HepG2 (cell line): ENCODE results near the gene ABHD17B. TPM values are rescaled to one million over a fixed set of nuclear protein-coding genes. Genes with fewer than 3 reads are reported as not detected.

Experiments used
- DNMT3B ChIP-seq: conservative IDR thresholded peaks from 2 replicates; pipeline ENCODE4 v1.6.1; 2016; ENCODE audit warnings: missing biosample characterization, control low read depth
- FOSL2 ChIP-seq: sonication (generic); formaldehyde crosslinking; IDR thresholded peaks from 2 replicates; pipeline ENCODE4 v1.4.0; 2020; ENCODE audit warnings: missing genetic modification reagents
- HNF4G ChIP-seq, 2 experiments: sonication (generic) in 1 of 2; formaldehyde crosslinking in 1 of 2; IDR thresholded peaks; 2 replicates each; pipeline versions ENCODE4 v1.4.0 to v1.6.1; 2011 to 2020; ENCODE audit warnings: borderline replicate concordance in 2 of 2, low read depth in 2 of 2, mild to moderate bottlenecking in 2 of 2, low read length in 1 of 2, missing genetic modification reagents in 1 of 2, moderate library complexity in 1 of 2
- KAT7 ChIP-seq: IDR thresholded peaks from 2 replicates; pipeline ENCODE4 v1.6.1; 2018; ENCODE audit warnings: borderline replicate concordance, missing compliant biosample characterization
- MAFG ChIP-seq: sonication (generic); formaldehyde crosslinking; IDR thresholded peaks from 2 replicates; pipeline ENCODE4 v1.5.1; 2020; ENCODE audit warnings: mild to moderate bottlenecking, missing genetic modification reagents
- PAF1 ChIP-seq: IDR thresholded peaks from 2 replicates; pipeline ENCODE4 v1.6.1; 2016; ENCODE audit warnings: missing genetic modification reagents, missing compliant biosample characterization
- POLR2G ChIP-seq: fragments of 200-400 bp; formaldehyde crosslinking; IDR thresholded peaks from 2 replicates; pipeline ENCODE4 v1.6.1; 2018; ENCODE audit warnings: mild to moderate bottlenecking, low read depth, low read length, moderate library complexity
- RCOR2 ChIP-seq: IDR thresholded peaks from 2 replicates; pipeline ENCODE4 v1.6.1; 2016; ENCODE audit warnings: missing biosample characterization, missing genetic modification reagents
- SNAPC2 ChIP-seq: sonication (generic); formaldehyde crosslinking; IDR thresholded peaks from 2 replicates; pipeline ENCODE4 v1.8.1; 2022; ENCODE audit warnings: mild to moderate bottlenecking, missing genetic modification reagents
- THAP11 ChIP-seq: IDR thresholded peaks from 2 replicates; pipeline ENCODE4 v1.6.1; 2016; ENCODE audit warnings: missing biosample characterization, missing genetic modification reagents
- TOPORS ChIP-seq: sonication (generic); formaldehyde crosslinking; IDR thresholded peaks from 2 replicates; pipeline ENCODE4 v1.8.0; 2023; ENCODE audit warnings: mild to moderate bottlenecking, missing genetic modification reagents
- XBP1 ChIP-seq: sonication (generic); formaldehyde crosslinking; IDR thresholded peaks from 2 replicates; pipeline ENCODE4 v1.5.0; 2020; ENCODE audit warnings: missing genetic modification reagents
- YEATS4 ChIP-seq: sonication (generic); formaldehyde crosslinking; IDR thresholded peaks from 2 replicates; pipeline ENCODE4 v1.4.0; 2020; ENCODE audit warnings: missing genetic modification reagents, borderline replicate concordance
- ZBTB38 ChIP-seq: sonication (generic); formaldehyde crosslinking; IDR thresholded peaks from 2 replicates; pipeline ENCODE4 v1.5.1; 2020; ENCODE audit warnings: mild to moderate bottlenecking, missing genetic modification reagents
- ZBTB7A ChIP-seq: sonication (generic); formaldehyde crosslinking; IDR thresholded peaks from 2 replicates; pipeline ENCODE4 v1.8.0; 2022; ENCODE audit warnings: mild to moderate bottlenecking, missing genetic modification reagents
- ZMYM3 ChIP-seq: sonication (generic); formaldehyde crosslinking; IDR thresholded peaks from 2 replicates; pipeline ENCODE4 v1.5.1; 2020; ENCODE audit warnings: mild to moderate bottlenecking, missing genetic modification reagents
- ZNF460 ChIP-seq: sonication (generic); formaldehyde crosslinking; IDR thresholded peaks from 2 replicates; pipeline ENCODE4 v1.5.1; 2020; ENCODE audit warnings: missing genetic modification reagents, mild to moderate bottlenecking, borderline replicate concordance
- ZNF484 ChIP-seq: sonication (generic); formaldehyde crosslinking; IDR thresholded peaks from 2 replicates; pipeline ENCODE4 v1.5.1; 2020; ENCODE audit warnings: mild to moderate bottlenecking, low read depth, missing genetic modification reagents, borderline replicate concordance
- polyA plus RNA-seq, 8 experiments: library from polyadenylated mRNA; depleted of rRNA in 3 of 8; stranded (reverse) in 7 of 8; unstranded in 1 of 8; fragments of >200 nt; fragmentation: Illumina TruSeq in 4 of 8; extraction: Trizol in 4 of 8; gene quantifications; 2 replicates each; pipeline versions ENCODE4 v1.2.1 to v1.2.3, GENCODE V29; 2011 to 2016; ENCODE audit warnings: low read depth in 4 of 8, missing spikeins in 1 of 8, mixed read lengths in 1 of 8; ENCODE audit not compliant: insufficient read depth in 1 of 8
- total RNA-seq, 5 experiments: library from RNA; depleted of rRNA; stranded (reverse); fragments of >200 nt; fragmentation: Illumina TruSeq; extraction: Trizol; gene quantifications; 2 replicates each; pipeline ENCODE4 v1.2.3, GENCODE V29; 2016; ENCODE audit warnings: low read depth in 1 of 5
- TF ChIP-seq, protein P1 (sequence below): sonication (generic); formaldehyde crosslinking; IDR thresholded peaks from 2 replicates; pipeline ENCODE4 v1.8.0; 2022; ENCODE audit warnings: mild to moderate bottlenecking, missing genetic modification reagents
- TF ChIP-seq, protein P2 (sequence below): sonication (generic); formaldehyde crosslinking; IDR thresholded peaks from 2 replicates; pipeline ENCODE4 v1.5.0; 2020; ENCODE audit warnings: mild to moderate bottlenecking, missing genetic modification reagents
- TF ChIP-seq, protein P3 (sequence below): sonication (generic); formaldehyde crosslinking; conservative IDR thresholded peaks from 2 replicates; pipeline ENCODE4 v1.4.0; 2020; ENCODE audit warnings: missing genetic modification reagents
- TF ChIP-seq, protein P4 (sequence below): sonication (generic); formaldehyde crosslinking; IDR thresholded peaks from 2 replicates; pipeline ENCODE4 v1.8.0; 2022; ENCODE audit warnings: missing genetic modification reagents, mild to moderate bottlenecking, inconsistent platforms, borderline replicate concordance

ABHD17B gene
- total and polyA plus RNA-seq, 2 of the 13 experiments (the other 11 are each of a cell fraction or from before 2014, with no cell fraction given), result 11.3 to 22.0 TPM

DNA sequence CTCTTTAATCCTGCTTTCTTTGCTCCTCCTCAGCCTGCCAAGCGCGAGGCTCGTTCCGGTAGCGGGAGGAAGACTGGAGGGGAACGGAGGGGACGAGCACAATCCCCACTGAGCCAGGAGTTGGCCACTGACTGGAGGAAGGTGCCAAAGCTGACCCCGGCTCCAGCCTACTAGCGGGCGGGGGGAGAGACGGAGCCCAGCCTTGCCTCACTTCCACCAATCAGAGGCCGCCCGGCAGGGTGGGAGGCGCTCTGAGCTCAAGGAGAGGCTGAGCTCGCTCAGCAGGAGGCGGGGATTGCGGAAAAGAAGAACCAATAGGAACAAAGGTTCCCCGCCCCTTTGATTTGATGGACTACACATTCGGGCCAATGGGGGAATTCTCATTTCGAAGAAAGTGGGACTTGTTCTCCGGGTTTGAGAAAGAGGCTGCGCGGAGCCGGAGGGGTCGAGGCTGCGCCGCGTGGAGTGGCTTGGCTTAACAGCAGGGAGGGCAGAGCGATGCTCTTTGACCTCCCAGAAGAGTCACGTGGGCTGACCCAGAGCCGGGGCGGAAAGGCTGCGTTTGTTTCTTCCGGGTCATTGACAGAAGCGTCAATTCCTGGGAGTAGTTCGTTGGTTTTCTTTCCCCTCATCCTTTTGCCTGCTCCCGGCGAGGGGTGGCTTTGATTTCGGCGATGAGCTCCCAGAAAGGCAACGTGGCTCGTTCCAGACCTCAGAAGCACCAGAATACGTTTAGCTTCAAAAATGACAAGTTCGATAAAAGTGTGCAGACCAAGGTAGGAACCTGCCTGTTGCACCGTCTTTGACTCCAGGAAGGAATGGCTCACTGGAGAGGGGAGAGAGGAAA lies at the start of gene ABHD17B, which contains the start of gene C9orf85 (continued):
- no peak for TF ChIP-seq HNF4G (IDR thresholded peaks at IDR 0.05; ENCODE audit: borderline replicate concordance, low read depth, low read length)
- no peak for TF ChIP-seq HNF4G (CRISPR knock-in tag; IDR thresholded peaks at IDR 0.05; ENCODE audit: borderline replicate concordance, low read depth)
- TF ChIP-seq ZNF460 (CRISPR knock-in tag), result no peak; the same call in 1 of the 2 replicates
- 0 out of 2 replicates have a peak, but pooled peaks have one; percentile 5 for TF ChIP-seq TOPORS (CRISPR knock-in tag)
- TF ChIP-seq KAT7 (CRISPR knock-in tag), result no peak
- no peak for TF ChIP-seq FOSL2 (CRISPR knock-in tag)
- TF ChIP-seq ZBTB38 (CRISPR knock-in tag), result no peak
- TF ChIP-seq MAFG (CRISPR knock-in tag), result no peak
- no peak; the same call in 1 of the 2 replicates for TF ChIP-seq YEATS4 (CRISPR knock-in tag)
- no peak for TF ChIP-seq ZNF484
- TF ChIP-seq, protein P1, sequence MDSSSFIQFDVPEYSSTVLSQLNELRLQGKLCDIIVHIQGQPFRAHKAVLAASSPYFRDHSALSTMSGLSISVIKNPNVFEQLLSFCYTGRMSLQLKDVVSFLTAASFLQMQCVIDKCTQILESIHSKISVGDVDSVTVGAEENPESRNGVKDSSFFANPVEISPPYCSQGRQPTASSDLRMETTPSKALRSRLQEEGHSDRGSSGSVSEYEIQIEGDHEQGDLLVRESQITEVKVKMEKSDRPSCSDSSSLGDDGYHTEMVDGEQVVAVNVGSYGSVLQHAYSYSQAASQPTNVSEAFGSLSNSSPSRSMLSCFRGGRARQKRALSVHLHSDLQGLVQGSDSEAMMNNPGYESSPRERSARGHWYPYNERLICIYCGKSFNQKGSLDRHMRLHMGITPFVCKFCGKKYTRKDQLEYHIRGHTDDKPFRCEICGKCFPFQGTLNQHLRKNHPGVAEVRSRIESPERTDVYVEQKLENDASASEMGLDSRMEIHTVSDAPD (CRISPR knock-in tag), result peak; percentile 19; the same call in 1 of the 2 replicates
- TF ChIP-seq, protein P2, sequence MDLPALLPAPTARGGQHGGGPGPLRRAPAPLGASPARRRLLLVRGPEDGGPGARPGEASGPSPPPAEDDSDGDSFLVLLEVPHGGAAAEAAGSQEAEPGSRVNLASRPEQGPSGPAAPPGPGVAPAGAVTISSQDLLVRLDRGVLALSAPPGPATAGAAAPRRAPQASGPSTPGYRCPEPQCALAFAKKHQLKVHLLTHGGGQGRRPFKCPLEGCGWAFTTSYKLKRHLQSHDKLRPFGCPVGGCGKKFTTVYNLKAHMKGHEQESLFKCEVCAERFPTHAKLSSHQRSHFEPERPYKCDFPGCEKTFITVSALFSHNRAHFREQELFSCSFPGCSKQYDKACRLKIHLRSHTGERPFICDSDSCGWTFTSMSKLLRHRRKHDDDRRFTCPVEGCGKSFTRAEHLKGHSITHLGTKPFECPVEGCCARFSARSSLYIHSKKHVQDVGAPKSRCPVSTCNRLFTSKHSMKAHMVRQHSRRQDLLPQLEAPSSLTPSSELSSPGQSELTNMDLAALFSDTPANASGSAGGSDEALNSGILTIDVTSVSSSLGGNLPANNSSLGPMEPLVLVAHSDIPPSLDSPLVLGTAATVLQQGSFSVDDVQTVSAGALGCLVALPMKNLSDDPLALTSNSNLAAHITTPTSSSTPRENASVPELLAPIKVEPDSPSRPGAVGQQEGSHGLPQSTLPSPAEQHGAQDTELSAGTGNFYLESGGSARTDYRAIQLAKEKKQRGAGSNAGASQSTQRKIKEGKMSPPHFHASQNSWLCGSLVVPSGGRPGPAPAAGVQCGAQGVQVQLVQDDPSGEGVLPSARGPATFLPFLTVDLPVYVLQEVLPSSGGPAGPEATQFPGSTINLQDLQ (CRISPR knock-in tag), result no peak
- peak; percentile 99 for TF ChIP-seq POLR2G
- no peak for TF ChIP-seq XBP1
- TF ChIP-seq SNAPC2 (CRISPR knock-in tag), result peak; percentile 50; the same call in 1 of the 2 replicates
- TF ChIP-seq PAF1 (CRISPR knock-in tag), result no peak
- TF ChIP-seq ZMYM3 (CRISPR knock-in tag), result no peak
- no peak for TF ChIP-seq ZBTB7A (CRISPR knock-in tag)
- TF ChIP-seq, protein P3, sequence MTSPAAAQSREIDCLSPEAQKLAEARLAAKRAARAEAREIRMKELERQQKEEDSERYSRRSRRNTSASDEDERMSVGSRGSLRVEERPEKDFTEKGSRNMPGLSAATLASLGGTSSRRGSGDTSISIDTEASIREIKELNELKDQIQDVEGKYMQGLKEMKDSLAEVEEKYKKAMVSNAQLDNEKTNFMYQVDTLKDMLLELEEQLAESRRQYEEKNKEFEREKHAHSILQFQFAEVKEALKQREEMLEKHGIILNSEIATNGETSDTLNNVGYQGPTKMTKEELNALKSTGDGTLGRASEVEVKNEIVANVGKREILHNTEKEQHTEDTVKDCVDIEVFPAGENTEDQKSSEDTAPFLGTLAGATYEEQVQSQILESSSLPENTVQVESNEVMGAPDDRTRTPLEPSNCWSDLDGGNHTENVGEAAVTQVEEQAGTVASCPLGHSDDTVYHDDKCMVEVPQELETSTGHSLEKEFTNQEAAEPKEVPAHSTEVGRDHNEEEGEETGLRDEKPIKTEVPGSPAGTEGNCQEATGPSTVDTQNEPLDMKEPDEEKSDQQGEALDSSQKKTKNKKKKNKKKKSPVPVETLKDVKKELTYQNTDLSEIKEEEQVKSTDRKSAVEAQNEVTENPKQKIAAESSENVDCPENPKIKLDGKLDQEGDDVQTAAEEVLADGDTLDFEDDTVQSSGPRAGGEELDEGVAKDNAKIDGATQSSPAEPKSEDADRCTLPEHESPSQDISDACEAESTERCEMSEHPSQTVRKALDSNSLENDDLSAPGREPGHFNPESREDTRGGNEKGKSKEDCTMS (CRISPR knock-in tag), result no peak
- TF ChIP-seq DNMT3B, result peak; percentile 67
- TF ChIP-seq, protein P4, sequence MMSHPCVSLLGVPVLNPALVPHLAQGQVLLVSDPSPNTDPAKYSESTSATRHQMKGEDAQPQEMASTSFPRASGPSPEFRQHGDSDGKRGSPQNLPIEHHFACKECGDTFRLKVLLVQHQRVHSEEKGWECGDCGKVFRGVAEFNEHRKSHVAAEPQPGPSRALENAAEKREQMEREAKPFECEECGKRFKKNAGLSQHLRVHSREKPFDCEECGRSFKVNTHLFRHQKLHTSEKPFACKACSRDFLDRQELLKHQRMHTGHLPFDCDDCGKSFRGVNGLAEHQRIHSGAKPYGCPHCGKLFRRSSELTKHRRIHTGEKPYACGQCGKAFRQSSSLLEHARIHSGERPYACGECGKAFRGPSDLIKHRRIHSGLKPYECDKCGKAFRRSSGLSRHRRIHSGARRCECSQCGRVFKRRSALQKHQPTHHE (CRISPR knock-in tag), result 0 out of 2 replicates have a peak, but pooled peaks have one; percentile 26
- TF ChIP-seq THAP11, result peak; percentile 91
- peak; percentile 16; the same call in 1 of the 2 replicates for TF ChIP-seq RCOR2 (CRISPR knock-in tag)
